ENCODE measurements around the gene SMOC2.

GRCh38 chr6:168649209-168649608 is 208.2 kb downstream of the SMOC2 start:
- TF ChIP-seq CTCF (tag by site-specific recombination; IDR thresholded peaks at IDR 0.05) (no peak), ZNF571 (tag by site-specific recombination; IDR thresholded peaks at IDR 0.05) (no peak), ZNF426 (tag by site-specific recombination; IDR thresholded peaks at IDR 0.05) (no peak), ZNF2 (tag by site-specific recombination; IDR thresholded peaks at IDR 0.05) (no peak), SP3 (tag by site-specific recombination; IDR thresholded peaks at IDR 0.05) (no peak), ZFP41 (tag by site-specific recombination; IDR thresholded peaks at IDR 0.05; ENCODE audit: borderline replicate concordance) (no peak), GLIS2 (tag by site-specific recombination; IDR thresholded peaks at IDR 0.05) (no peak), ZNF701 (tag by site-specific recombination; IDR thresholded peaks at IDR 0.05) (no peak), PATZ1 (tag by site-specific recombination; IDR thresholded peaks at IDR 0.05) (no peak), ZNF239 (tag by site-specific recombination; IDR thresholded peaks at IDR 0.05) (no peak), KLF16 (tag by site-specific recombination; IDR thresholded peaks at IDR 0.05) (no peak)

Measured in HEK293 (cell line).